DOHH2 (cell line): Measurements from ENCODE around the gene MED16.

Source experiments
- CTCF ChIP-seq: fragments of 200-600 bp; sonication (generic); IDR thresholded peaks from one replicate; pipeline ENCODE4 v1.5.1; 2014; ENCODE audit warnings: antibody characterized with exemption, mild to moderate bottlenecking, low read depth, low read length; ENCODE audit not compliant: poor library complexity, severe bottlenecking
- EZH2phosphoT487 ChIP-seq: fragments of 200-600 bp; sonication (generic); IDR thresholded peaks from 2 replicates; pipeline ENCODE4 v1.6.1; 2017; ENCODE audit warnings: borderline replicate concordance, mild to moderate bottlenecking, antibody characterized with exemption, low read length, moderate library complexity, mixed read lengths

- TF ChIP-seq CTCF (no peak), EZH2phosphoT487 (no peak)
Observed at GRCh38 chr19:858868-859843, 33.8 kb downstream of the MED16 start, which contains the start of gene CFD.
